OCI-LY3 (cell line): ENCODE measurements around the gene CNOT9.

Experiments
- H2AFZ ChIP-seq: fragments of 200-600, 300-600 bp; shearing (Covaris generic); 2 replicates; pipeline ENCODE4 v1.6.0; 2014; ENCODE audit warnings: antibody characterized with exemption, low read depth, low read length
- H3K27ac ChIP-seq: fragments of 200-600, 300-600 bp; sonication (generic); 2 replicates; pipeline ENCODE4 v1.5.1; 2014; ENCODE audit warnings: mild to moderate bottlenecking, low read length, moderate library complexity, mixed read lengths
- H3K27me3 ChIP-seq: fragments of 200-600, 300-600 bp; sonication (generic); 2 replicates; pipeline ENCODE4 v1.6.1; 2014; ENCODE audit warnings: low read depth, low read length, mixed read lengths
- H3K36me3 ChIP-seq: fragments of 200-600, 300-600 bp; sonication (generic); replicated peaks from 2 replicates; pipeline ENCODE3; 2014; ENCODE audit warnings: low read depth, low read length, mixed read lengths
- H3K4me1 ChIP-seq: fragments of 300-600, 200-600 bp; sonication (generic); 2 replicates; pipeline ENCODE4 v1.6.1; 2014; ENCODE audit warnings: low read length, mixed read lengths
- H3K4me2 ChIP-seq: fragments of 200-600, 300-600 bp; sonication (generic); 2 replicates; pipeline ENCODE4 v1.6.1; 2014; ENCODE audit warnings: low read length, mixed read lengths
- H3K4me3 ChIP-seq: fragments of 300-600, 200-600 bp; sonication (generic); 2 replicates; pipeline ENCODE4 v1.5.1; 2014; ENCODE audit warnings: antibody characterized with exemption, mild to moderate bottlenecking, low read length, moderate library complexity
- H3K79me2 ChIP-seq: fragments of 300-600, 200-600 bp; shearing (Covaris generic); 2 replicates; pipeline ENCODE4 v1.6.1; 2014; ENCODE audit warnings: mild to moderate bottlenecking, low read length, mixed read lengths
- H3K9ac ChIP-seq: fragments of 300-600, 200-600 bp; shearing (Covaris generic); 2 replicates; pipeline ENCODE4 v1.6.0; 2014; ENCODE audit warnings: mild to moderate bottlenecking, low read length, moderate library complexity
- H3K9me3 ChIP-seq: fragments of 200-600, 300-600 bp; shearing (Covaris generic); 2 replicates; pipeline ENCODE4 v1.6.1; 2014; ENCODE audit warnings: low read length, mixed read lengths; ENCODE audit not compliant: insufficient read depth
- H4K20me1 ChIP-seq: fragments of 200-600, 300-600 bp; sonication (generic); 2 replicates; pipeline ENCODE4 v1.6.1; 2016; ENCODE audit warnings: low read length, mixed read lengths; ENCODE audit not compliant: insufficient read depth
- CTCF ChIP-seq: fragments of 200-600, 300-600 bp; sonication (generic); IDR thresholded peaks from 2 replicates; pipeline ENCODE4 v1.5.1; 2014; ENCODE audit warnings: antibody characterized with exemption, low read length, low read depth
- EZH2phosphoT487 ChIP-seq: fragments of 200-600 bp; shearing (Covaris generic); IDR thresholded peaks from 2 replicates; pipeline ENCODE4 v1.6.1; 2018; ENCODE audit warnings: antibody characterized with exemption, mixed run types, low read depth

CNOT9 gene

GRCh38 chr2:218582076-218582475 lies 13.4 kb downstream of the CNOT9 start:
- Histone ChIP-seq H3K36me3 (peaks cover 26% of the 10 kb centered on the region), H3K27ac (peak overlapping the region; percentile 35; the same call in 1 of the 2 replicates), H3K9me3 (no peaks in the 10 kb centered on the region), H3K4me2 (no peak overlapping the region), H3K4me3 (no peak overlapping the region), H3K79me2 (peaks cover 49% of the 10 kb centered on the region), H3K4me1 (peaks cover 9% of the 10 kb centered on the region), H4K20me1 (peaks cover 32% of the 10 kb centered on the region), H3K27me3 (no peaks in the 10 kb centered on the region), H3K9ac (no peak overlapping the region), H2AFZ (no peak overlapping the region)
- TF ChIP-seq CTCF, result no peak
- no peak for TF ChIP-seq EZH2phosphoT487

- Histone ChIP-seq H3K9ac (no peak overlapping the region), H3K4me1 (peaks cover 9% of the 10 kb centered on the region), H3K27me3 (no peaks in the 10 kb centered on the region), H3K27ac (no peak overlapping the region), H2AFZ (no peak overlapping the region), H3K79me2 (peaks cover 28% of the 10 kb centered on the region), H3K4me2 (no peak overlapping the region), H4K20me1 (peaks cover 13% of the 10 kb centered on the region), H3K9me3 (no peaks in the 10 kb centered on the region), H3K4me3 (no peak overlapping the region), H3K36me3 (peaks cover 24% of the 10 kb centered on the region)
- no peak for TF ChIP-seq EZH2phosphoT487
- TF ChIP-seq CTCF, result no peak
These were observed 15.6 kb downstream of the CNOT9 start for GRCh38 chr2:218583983-218584850.

- no peak for TF ChIP-seq CTCF
- TF ChIP-seq EZH2phosphoT487, result no peak
- no peak overlapping the region for H2AFZ ChIP-seq
- peaks cover 25% of the 10 kb centered on the region for H3K36me3 ChIP-seq
- no peak overlapping the region for H3K4me3 ChIP-seq
- no peaks in the 10 kb centered on the region for H3K9me3 ChIP-seq
- H3K27ac ChIP-seq, result no peak overlapping the region
- H3K27me3 ChIP-seq, result no peaks in the 10 kb centered on the region
- H3K4me2 ChIP-seq, result no peak overlapping the region
- H3K4me1 ChIP-seq, result peaks cover 9% of the 10 kb centered on the region
- H3K79me2 ChIP-seq, result peaks cover 19% of the 10 kb centered on the region
- H3K9ac ChIP-seq, result no peak overlapping the region
- peaks cover 8% of the 10 kb centered on the region for H4K20me1 ChIP-seq
These were observed 16.9 kb downstream of the CNOT9 start for GRCh38 chr2:218585541-218585940.

- Histone ChIP-seq H3K79me2 (no peaks in the 10 kb centered on the region), H3K9me3 (no peaks in the 10 kb centered on the region), H3K27me3 (peaks cover 14% of the 10 kb centered on the region; the same call in 1 of the 2 replicates), H3K36me3 (no peaks in the 10 kb centered on the region), H3K4me1 (peaks cover 2% of the 10 kb centered on the region; the same call in 1 of the 2 replicates), H3K4me3 (no peak overlapping the region), H4K20me1 (no peaks in the 10 kb centered on the region), H3K4me2 (no peak overlapping the region), H3K9ac (no peak overlapping the region), H2AFZ (no peak overlapping the region), H3K27ac (no peak overlapping the region)
- TF ChIP-seq EZH2phosphoT487 (no peak), CTCF (no peak)
These were observed 36.8 kb downstream of the CNOT9 start for GRCh38 chr2:218605432-218605831.
